RWPE2 (cell line): ENCODE data around the gene RPL19.

Experiments used
- ATAC-seq: fragments of 200-7000 bp; cut with Tn5 transposase; 3 replicates; pipeline ENCODE4 v1.9.1; 2021; ENCODE audit warnings: low read depth
- DNase-seq: peaks from one replicate; pipeline ENCODE4 v3.0.0-alpha.2; 2020; ENCODE audit warnings: low spot score
- H3K27ac ChIP-seq: fragments of 450-650 bp; 2 replicates; pipeline ENCODE4 v1.5.1; 2017; ENCODE audit warnings: mild to moderate bottlenecking; ENCODE audit not compliant: poor library complexity, severe bottlenecking
- H3K27me3 ChIP-seq: fragments of 250-450 bp; sonication (Bioruptor Pico); 2 replicates; pipeline ENCODE4 v1.5.1; 2021; ENCODE audit warnings: mild to moderate bottlenecking, moderate library complexity; ENCODE audit not compliant: insufficient read depth, poor library complexity, severe bottlenecking
- H3K36me3 ChIP-seq: fragments of 250-450 bp; sonication (Bioruptor Pico); 2 replicates; pipeline ENCODE4 v1.5.1; 2020; ENCODE audit warnings: low read depth, mild to moderate bottlenecking, moderate library complexity
- H3K4me1 ChIP-seq: fragments of 250-450 bp; sonication (Bioruptor Pico); 2 replicates; pipeline ENCODE4 v1.5.1; 2021; ENCODE audit warnings: mild to moderate bottlenecking, moderate library complexity; ENCODE audit not compliant: insufficient read depth, poor library complexity, severe bottlenecking
- H3K4me3 ChIP-seq: fragments of 250-450 bp; sonication (Bioruptor Pico); 2 replicates; pipeline ENCODE4 v1.5.1; 2021; ENCODE audit warnings: mild to moderate bottlenecking, moderate library complexity; ENCODE audit not compliant: severe bottlenecking
- H3K9me3 ChIP-seq: fragments of 250-450 bp; sonication (Bioruptor Pico); 2 replicates; pipeline ENCODE4 v1.5.1; 2021; ENCODE audit warnings: mild to moderate bottlenecking, moderate library complexity; ENCODE audit not compliant: severe bottlenecking
- CTCF ChIP-seq: fragments of 450-650 bp; IDR thresholded peaks from one replicate; pipeline ENCODE4 v1.5.1; 2017; ENCODE audit warnings: mild to moderate bottlenecking, moderate library complexity; ENCODE audit not compliant: poor library complexity, severe bottlenecking

Gene RPL19

GRCh38 chr17:39221572-39221971 is 21.5 kb downstream of the RPL19 start:
- Histone ChIP-seq H3K4me1 (no peaks in the 10 kb centered on the region), H3K27me3 (peaks cover 11% of the 10 kb centered on the region), H3K9me3 (no peaks in the 10 kb centered on the region), H3K4me3 (no peak overlapping the region), H3K27ac (no peak overlapping the region), H3K36me3 (no peaks in the 10 kb centered on the region)
- ATAC-seq, result no peak
- no peak for TF ChIP-seq CTCF
- no peak for DNase-seq

- Histone ChIP-seq H3K4me1 (no peaks in the 10 kb centered on the region), H3K4me3 (no peak overlapping the region), H3K27me3 (peaks cover 11% of the 10 kb centered on the region), H3K9me3 (no peaks in the 10 kb centered on the region), H3K27ac (no peak overlapping the region), H3K36me3 (no peaks in the 10 kb centered on the region)
- DNase-seq (no peak), ATAC-seq (no peak)
- TF ChIP-seq CTCF, result no peak
These were observed 22.1 kb downstream of the RPL19 start for GRCh38 chr17:39222151-39222550.

- peak; percentile 44; the same call in 2 of the 3 replicates for ATAC-seq
These were observed 23.1 kb downstream of the RPL19 start for GRCh38 chr17:39222866-39223834.

GRCh38 chr17:39223907-39224777 is 24.1 kb downstream of the RPL19 start:
- no peak for TF ChIP-seq CTCF
- Histone ChIP-seq H3K4me1 (no peaks in the 10 kb centered on the region), H3K4me3 (no peak overlapping the region), H3K27me3 (peaks cover 11% of the 10 kb centered on the region), H3K9me3 (no peaks in the 10 kb centered on the region), H3K27ac (no peak overlapping the region), H3K36me3 (no peaks in the 10 kb centered on the region)
- DNase-seq, result no peak
- peak; percentile 7; the same call in 1 of the 3 replicates for ATAC-seq

More at GRCh38 chr17:39222866-39223834, 23.1 kb downstream of the RPL19 start:
- Histone ChIP-seq H3K4me3 (no peak overlapping the region), H3K9me3 (no peaks in the 10 kb centered on the region), H3K27ac (no peak overlapping the region), H3K36me3 (no peaks in the 10 kb centered on the region), H3K27me3 (peaks cover 11% of the 10 kb centered on the region), H3K4me1 (no peaks in the 10 kb centered on the region)
- no peak for TF ChIP-seq CTCF
- no peak for DNase-seq
